ENCODE results near the gene OR1K1. TPM values are rescaled to one million over a fixed set of nuclear protein-coding genes. Genes with fewer than 3 reads are reported as not detected.

The OR1K1 gene
- total RNA-seq, 2 experiments from 2014 or later, result not detected

- Mint-ChIP-seq H3K4me3 (no peak overlapping the region), H3K27me3 (no peaks in the 10 kb centered on the region), H3K36me3 (peaks cover 34% of the 10 kb centered on the region), H3K27ac (no peak overlapping the region), H3K4me1 (peaks cover 32% of the 10 kb centered on the region), H3K9me3 (peaks cover 4% of the 10 kb centered on the region)
- POLR2A ChIA-PET, result interaction anchor here (0.6 to 1.9 kb wide), 3 partner anchors 10 to 17 kb away, joined by 3 to 7 read pairs (median 5); partner anchors contain the start of gene PDCL
- no peak for ATAC-seq (ENCODE audit: low read depth)
- DNase-seq, result no peak
Observed at GRCh38 chr9:122845116-122845515, 45.2 kb downstream of the OR1K1 start.

GRCh38 chr9:122846371-122846940 lies 46.5 kb downstream of the OR1K1 start:
- H3K4me1 Mint-ChIP-seq, result peaks cover 33% of the 10 kb centered on the region
- POLR2A ChIA-PET, result no interaction called here
- DNase-seq, result no peak
- peak overlapping the region; percentile 78 for H3K27ac Mint-ChIP-seq
- H3K36me3 Mint-ChIP-seq, result peaks cover 46% of the 10 kb centered on the region
- peak overlapping the region; percentile 43 for H3K4me3 Mint-ChIP-seq
- no peaks in the 10 kb centered on the region for H3K27me3 Mint-ChIP-seq
- peaks cover 7% of the 10 kb centered on the region for H3K9me3 Mint-ChIP-seq
- ATAC-seq (ENCODE audit: low read depth), result peak; percentile 51

DNA sequence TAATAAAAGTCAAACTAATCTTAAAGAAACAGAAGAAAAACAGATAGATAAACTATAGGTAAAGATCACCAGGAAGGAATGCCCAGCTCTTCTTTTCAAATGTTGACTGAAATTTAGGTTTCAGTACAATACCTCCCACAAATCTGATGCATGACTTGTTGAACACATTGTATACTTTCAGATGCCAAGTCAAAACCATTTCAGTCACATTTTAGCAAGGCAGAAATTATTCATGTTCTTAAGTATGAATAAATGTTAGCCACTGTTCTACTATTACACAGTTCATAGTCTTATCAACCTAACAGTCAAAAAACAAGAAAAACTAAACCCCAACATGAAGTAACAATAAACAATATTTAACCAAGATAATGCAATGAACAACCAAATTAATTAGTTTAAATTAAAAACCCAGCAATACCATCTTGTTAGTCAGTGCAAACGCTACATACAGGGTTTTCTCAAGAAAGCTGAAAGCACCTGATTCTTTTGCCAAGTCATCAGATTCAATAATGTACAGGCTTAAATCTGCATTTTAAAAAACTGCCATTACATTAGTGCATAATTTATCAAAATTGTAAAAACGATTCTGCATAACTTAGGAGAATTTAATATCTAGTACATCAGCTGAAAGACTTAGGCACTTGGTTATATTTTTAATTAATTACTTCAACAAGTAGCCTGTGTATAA lies 48.5 kb downstream of the OR1K1 start:
- Mint-ChIP-seq H3K9me3 (peaks cover 5% of the 10 kb centered on the region), H3K4me1 (peaks cover 33% of the 10 kb centered on the region), H3K27ac (no peak overlapping the region), H3K36me3 (peaks cover 44% of the 10 kb centered on the region), H3K4me3 (no peak overlapping the region), H3K27me3 (no peaks in the 10 kb centered on the region)
- DNase-seq (no peak), ATAC-seq (ENCODE audit: low read depth) (no peak)
- POLR2A ChIA-PET, result interaction anchor here (0.8 to 1.1 kb wide), 2 partner anchors 13 to 20 kb away, joined by 3 to 4 read pairs; partner anchors contain the start of gene PDCL

Other genes starting within 250 kb of the OR1K1 start
- under 1 TPM in 1 of 2 experiments, not detected in 1; 0.30 TPM for gene OR1N2, start 247.0 kb upstream of the OR1K1 start, total RNA-seq
- gene OR1L8, start 216.7 kb upstream of the OR1K1 start, total RNA-seq, result not detected
- gene OR1Q1, start 185.4 kb upstream of the OR1K1 start, total RNA-seq, result under 1 TPM in 1 of 2 experiments, not detected in 1; 0.33 TPM
- gene OR1B1, start 142.5 kb upstream of the OR1K1 start, total RNA-seq, result not detected
- not detected for gene OR1L1, start 138.4 kb upstream of the OR1K1 start, total RNA-seq
- gene OR1L3, start 125.0 kb upstream of the OR1K1 start, total RNA-seq, result not detected
- not detected for gene OR1L4, start 76.1 kb upstream of the OR1K1 start, total RNA-seq
- not detected for gene OR1L6, start 57.8 kb upstream of the OR1K1 start, total RNA-seq
- not detected for gene OR5C1, start 11.2 kb upstream of the OR1K1 start, total RNA-seq
- gene PDCL, start 28.5 kb downstream of the OR1K1 start, total RNA-seq, result 10 to 100 TPM; 24.3 to 26.6 TPM
- 10 to 100 TPM; 52.6 to 55.0 TPM for gene RC3H2, start 105.2 kb downstream of the OR1K1 start, total RNA-seq
- 10 to 100 TPM; 13.0 to 13.6 TPM for gene ZBTB6, start 113.2 kb downstream of the OR1K1 start, total RNA-seq
- gene ZBTB26, start 131.4 kb downstream of the OR1K1 start, total RNA-seq, result 10 to 100 TPM in 1 of 2 experiments, 1 to 10 TPM in 1; 8.3 to 11.2 TPM
- 10 to 100 TPM; 25.5 to 27.7 TPM for gene RABGAP1, start 140.9 kb downstream of the OR1K1 start, total RNA-seq
- 1 to 10 TPM in 1 of 2 experiments, under 1 TPM in 1; 0.40 to 1.2 TPM for gene GPR21, start 233.5 kb downstream of the OR1K1 start, total RNA-seq

All from activated naive CD8-positive, alpha-beta T cell treated with anti-CD3 and anti-CD28 coated beads, Interleukin-2, amount 10 ng/mL, durations not matched to agents 7 days and 5 days (primary cell).